Sigmoid colon (tissue), 7 donors: ENCODE data around the gene TMEM52. TPM values are rescaled to one million over a fixed set of nuclear protein-coding genes. Genes with fewer than 3 reads are reported as not detected.
"Not testable (repeated sequence)": the region's sequence is repeated elsewhere in the genome, so short reads cannot be mapped to it uniquely, and the experiment has no call there.

ENCODE experiments used
- DNase-seq: peaks from one replicate; pipeline ENCODE4 v3.0.0-alpha.2; 2019
- H3K27ac ChIP-seq, 4 donors: fragments of 200-600 bp; sonication (generic); one replicate each; pipeline ENCODE4 v1.5.1; 2016 to 2019; ENCODE audit warnings: mild to moderate bottlenecking in 1 of 4
- H3K27me3 ChIP-seq, 3 donors: fragments of 200-600 bp; sonication (generic); one replicate each; pipeline ENCODE4 v1.5.1; 2019; ENCODE audit warnings: mild to moderate bottlenecking in 1 of 3
- H3K36me3 ChIP-seq, 4 donors: fragments of 200-600 bp; sonication (generic); one replicate each; pipeline ENCODE4 v1.5.1; 2016 to 2019
- H3K4me1 ChIP-seq, 4 donors: fragments of 200-600 bp; sonication (generic); one replicate each; pipeline ENCODE4 v1.5.1; 2017 to 2019
- H3K4me3 ChIP-seq, 4 donors: fragments of 200-600 bp; sonication (generic); one replicate each; pipeline ENCODE4 v1.5.1; 2017 to 2019; ENCODE audit warnings: mild to moderate bottlenecking in 2 of 4, moderate library complexity in 1 of 4
- H3K9me3 ChIP-seq, 4 donors: fragments of 200-600 bp in 3 of 4; sonication (generic) in 3 of 4; one replicate each; pipeline versions ENCODE4 v1.5.1 to v1.6.1; 2013 to 2019
- EP300 ChIP-seq, 4 donors: sonication (generic); formaldehyde crosslinking; IDR thresholded peaks; one replicate each; pipeline ENCODE4 v1.6.1; 2017; ENCODE audit warnings: antibody characterized with exemption in 4 of 4
- POLR2A ChIP-seq, 2 donors: fragments of 450-650 bp; IDR thresholded peaks; one replicate each; pipeline ENCODE4 v1.6.1; 2016; ENCODE audit warnings: antibody characterized with exemption in 2 of 2, mild to moderate bottlenecking in 2 of 2, moderate library complexity in 2 of 2
- POLR2AphosphoS5 ChIP-seq, 4 donors: sonication (generic); formaldehyde crosslinking; IDR thresholded peaks; one replicate each; pipeline ENCODE4 v1.6.1; 2017; ENCODE audit warnings: antibody characterized with exemption in 4 of 4
- WGBS, 2 donors: extraction: QIAGEN DNeasy Blood & Tissue Kit; methylation state at CpG; one replicate each; pipeline ENCODE4 v1.1.7; 2013; 5-methylcytosine and 5-hydroxymethylcytosine counted together
- intact Hi-C: fragments of 100-400 bp; cut with DNase I; formaldehyde crosslinking; loops from one replicate; pipeline ENCODE4 v1.15.1; 2023
- polyA plus RNA-seq, 3 donors: library from polyadenylated mRNA; stranded (reverse); fragments of 200-250 nt; gene quantifications; one replicate each; pipeline ENCODE4 v1.2.3, GENCODE V29; 2013
- total RNA-seq, 4 donors: library from RNA; depleted of rRNA; stranded (reverse); fragments of >200 nt; gene quantifications; one replicate each; pipeline ENCODE4 v1.1.0, GENCODE V29; 2016
- TF ChIP-seq, protein P1 (sequence below), 4 experiments: fragments of 450-650 bp in 3 of 4; fragments of 200-600 bp in 1 of 4; IDR thresholded peaks; one replicate each; pipeline ENCODE4 v1.5.1; 2016 to 2019; ENCODE audit warnings: antibody characterized with exemption in 4 of 4, mild to moderate bottlenecking in 3 of 4, moderate library complexity in 2 of 4
- donor health status: healthy with polysubstance abuse.
- donor health status: Bipolar disorder and iron deficiency.
- donor health status: healthy.

Gene TMEM52
- total and polyA plus RNA-seq, 7 donors = 1.1 to 5.5 (median 2.1) TPM; not detected in 2

GRCh38 chr1:1938276-1938573, 19.1 kb upstream of the TMEM52 start:
- no peak for DNase-seq
- 77% methylated on average over 6 of the region's 6 CpGs for WGBS, 2 donors
- H3K27ac ChIP-seq = no peak overlapping the region
- no peaks in the 10 kb centered on the region for H3K9me3 ChIP-seq
- H3K4me3 ChIP-seq = no peak overlapping the region
- H3K36me3 ChIP-seq = no peaks in the 10 kb centered on the region
- no peaks in the 10 kb centered on the region for H3K4me1 ChIP-seq
- H3K27me3 ChIP-seq = peaks cover 0 to 39% (median 6%) of the 10 kb centered on the region in 3 donors
- intact Hi-C loops = no loop called here
- TF ChIP-seq POLR2A (IDR thresholded peaks at IDR 0.05) (no peak), POLR2AphosphoS5 (IDR thresholded peaks at IDR 0.05) (no peak), EP300 (IDR thresholded peaks at IDR 0.05) (no peak)
- TF ChIP-seq, protein P1, sequence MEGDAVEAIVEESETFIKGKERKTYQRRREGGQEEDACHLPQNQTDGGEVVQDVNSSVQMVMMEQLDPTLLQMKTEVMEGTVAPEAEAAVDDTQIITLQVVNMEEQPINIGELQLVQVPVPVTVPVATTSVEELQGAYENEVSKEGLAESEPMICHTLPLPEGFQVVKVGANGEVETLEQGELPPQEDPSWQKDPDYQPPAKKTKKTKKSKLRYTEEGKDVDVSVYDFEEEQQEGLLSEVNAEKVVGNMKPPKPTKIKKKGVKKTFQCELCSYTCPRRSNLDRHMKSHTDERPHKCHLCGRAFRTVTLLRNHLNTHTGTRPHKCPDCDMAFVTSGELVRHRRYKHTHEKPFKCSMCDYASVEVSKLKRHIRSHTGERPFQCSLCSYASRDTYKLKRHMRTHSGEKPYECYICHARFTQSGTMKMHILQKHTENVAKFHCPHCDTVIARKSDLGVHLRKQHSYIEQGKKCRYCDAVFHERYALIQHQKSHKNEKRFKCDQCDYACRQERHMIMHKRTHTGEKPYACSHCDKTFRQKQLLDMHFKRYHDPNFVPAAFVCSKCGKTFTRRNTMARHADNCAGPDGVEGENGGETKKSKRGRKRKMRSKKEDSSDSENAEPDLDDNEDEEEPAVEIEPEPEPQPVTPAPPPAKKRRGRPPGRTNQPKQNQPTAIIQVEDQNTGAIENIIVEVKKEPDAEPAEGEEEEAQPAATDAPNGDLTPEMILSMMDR (IDR thresholded peaks at IDR 0.05) = no peak

GRCh38 chr1:1937549-1938275, 18.6 kb upstream of the TMEM52 start:
- peaks cover 0 to 34% (median under 1%) of the 10 kb centered on the region in 3 donors for H3K27me3 ChIP-seq
- 68 to 79% methylated on average over 16 of the region's 16 CpGs for WGBS, 2 donors
- intact Hi-C loops = no loop called here
- no peak overlapping the region for H3K27ac ChIP-seq
- H3K4me1 ChIP-seq = no peaks in the 10 kb centered on the region
- TF ChIP-seq, protein P1 (IDR thresholded peaks at IDR 0.05) = no peak
- no peak for TF ChIP-seq EP300 (IDR thresholded peaks at IDR 0.05)
- no peak for TF ChIP-seq POLR2A (IDR thresholded peaks at IDR 0.05)
- TF ChIP-seq POLR2AphosphoS5 (IDR thresholded peaks at IDR 0.05) = no peak
- H3K4me3 ChIP-seq = no peak overlapping the region
- no peak for DNase-seq
- no peaks in the 10 kb centered on the region for H3K36me3 ChIP-seq
- H3K9me3 ChIP-seq = no peaks in the 10 kb centered on the region

GRCh38 chr1:1937061-1937460, 18.0 kb upstream of the TMEM52 start:
- Histone ChIP-seq H3K4me3 (no peak overlapping the region), H3K9me3 (no peaks in the 10 kb centered on the region), H3K27me3 (peaks cover 0 to 27% (median 0%) of the 10 kb centered on the region in 3 donors), H3K4me1 (no peaks in the 10 kb centered on the region), H3K27ac (no peak overlapping the region), H3K36me3 (no peaks in the 10 kb centered on the region)
- WGBS, 2 donors = 59 to 71% methylated on average over 15 of the region's 15 CpGs
- intact Hi-C loops = no loop called here
- TF ChIP-seq POLR2AphosphoS5 (IDR thresholded peaks at IDR 0.05) = no peak
- TF ChIP-seq POLR2A (IDR thresholded peaks at IDR 0.05) = no peak
- TF ChIP-seq, protein P1 (IDR thresholded peaks at IDR 0.05) = no peak
- TF ChIP-seq EP300 (IDR thresholded peaks at IDR 0.05) = no peak
- no peak for DNase-seq

DNA sequence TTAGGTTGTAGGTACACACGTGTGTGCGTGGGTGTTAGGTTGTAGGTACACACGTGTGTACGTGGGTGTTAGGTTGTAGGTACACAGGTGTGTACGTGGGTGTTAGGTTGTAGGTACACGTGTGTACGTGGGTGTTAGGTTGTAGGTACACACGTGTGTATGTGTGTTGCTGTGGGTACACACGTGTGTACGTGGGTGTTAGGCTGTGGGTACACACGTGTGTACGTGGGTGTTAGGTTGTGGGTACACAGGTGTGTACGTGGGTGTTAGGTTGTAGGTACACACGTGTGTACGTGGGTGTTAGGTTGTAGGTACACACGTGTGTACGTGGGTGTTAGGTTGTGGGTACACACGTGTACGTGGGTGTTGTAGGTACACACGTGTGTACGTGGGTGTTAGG, 15.8 kb upstream of the TMEM52 start:
- DNase-seq, H3K27ac ChIP-seq, H3K9me3 ChIP-seq, H3K36me3 ChIP-seq, H3K4me3 ChIP-seq, intact Hi-C loops, H3K4me1 ChIP-seq: not testable (repeated sequence)
- 56 to 96% methylated on average over 5 to 19 of the region's 21 CpGs for WGBS, 2 donors
- H3K27me3 ChIP-seq = peaks cover 0 to 21% (median 0%) of the 10 kb centered on the region in 3 donors

GRCh38 chr1:1929639-1930545, 10.8 kb upstream of the TMEM52 start:
- H3K36me3 ChIP-seq = no peaks in the 10 kb centered on the region
- H3K4me3 ChIP-seq = no peak overlapping the region
- H3K9me3 ChIP-seq = no peaks in the 10 kb centered on the region
- intact Hi-C loops = no loop called here
- no peak overlapping the region for H3K27ac ChIP-seq
- TF ChIP-seq, protein P1 (IDR thresholded peaks at IDR 0.05) = no peak
- TF ChIP-seq EP300 (IDR thresholded peaks at IDR 0.05) (no peak), POLR2AphosphoS5 (IDR thresholded peaks at IDR 0.05) (no peak), POLR2A (IDR thresholded peaks at IDR 0.05) (no peak)
- DNase-seq = no peak
- H3K27me3 ChIP-seq = peaks cover 0 to 8% (median 0%) of the 10 kb centered on the region in 3 donors
- 82 to 90% methylated on average over 38 of the region's 38 CpGs for WGBS, 2 donors
- no peaks in the 10 kb centered on the region for H3K4me1 ChIP-seq
